Measurements from ENCODE around the gene TLX1. TPM values are rescaled to one million over a fixed set of nuclear protein-coding genes. Genes with fewer than 3 reads are reported as not detected.

The TLX1 gene
- total and polyA plus RNA-seq, 9 of the 15 experiments (the other 6 are each of a cell fraction or from before 2014, with no cell fraction given): 0.03 to 3.3 (median 0.19) TPM; not detected in 1

DNA sequence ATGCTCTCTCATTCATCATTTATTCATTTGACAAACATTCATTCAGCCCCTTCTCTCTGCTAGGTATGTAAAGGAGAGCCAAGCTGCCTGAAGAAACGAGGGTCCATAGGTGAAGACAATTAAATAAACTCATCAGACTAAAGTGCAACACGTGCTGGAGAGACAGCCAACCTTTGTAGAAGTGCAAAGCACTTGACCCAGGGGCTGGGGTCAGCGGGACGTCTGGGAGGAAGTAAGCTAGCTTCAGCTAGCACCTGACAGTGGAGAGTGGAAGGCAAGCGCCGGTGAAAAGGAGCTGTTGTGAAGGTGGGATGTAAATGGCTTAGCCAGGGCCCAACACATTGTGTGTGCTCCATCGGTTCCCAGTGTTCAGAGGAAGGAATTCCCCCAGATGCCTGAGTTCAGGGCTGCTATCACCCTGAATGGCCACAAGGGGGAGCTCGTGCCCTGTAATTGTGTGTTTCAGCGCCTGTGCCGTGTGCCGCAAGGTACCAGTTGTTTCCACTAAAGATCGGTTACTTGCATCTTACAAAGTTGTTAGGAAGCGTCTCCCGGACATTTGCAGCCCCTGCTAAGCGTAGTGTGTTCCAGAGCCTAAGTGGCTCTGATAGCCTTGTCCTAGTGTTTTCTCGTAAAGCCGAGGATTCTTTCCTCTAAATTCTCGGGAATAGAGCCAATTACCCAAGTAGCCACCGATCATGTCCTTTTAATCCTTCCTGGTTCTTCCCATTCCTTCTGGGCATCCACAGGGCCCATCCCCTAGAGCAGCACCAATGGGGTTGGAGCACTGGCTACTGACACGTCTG is 30.6 kb downstream of the TLX1 start (continued):
- TF ChIP-seq STAG1 (CRISPR knock-in tag; IDR thresholded peaks at IDR 0.05; ENCODE audit: borderline replicate concordance) (peak; percentile 34; the same call in 1 of the 2 replicates), PHF21A (IDR thresholded peaks at IDR 0.05; ENCODE audit: borderline replicate concordance, low read depth) (no peak), CHD1 (IDR thresholded peaks at IDR 0.05; ENCODE audit: low read length) (no peak), BHLHE40 (IDR thresholded peaks at IDR 0.05; ENCODE audit: low read length) (no peak), ZNF830 (CRISPR knock-in tag; IDR thresholded peaks at IDR 0.05) (no peak), ZNF165 (CRISPR knock-in tag; IDR thresholded peaks at IDR 0.05; ENCODE audit: borderline replicate concordance) (no peak), SPI1 (IDR thresholded peaks at IDR 0.05; ENCODE audit: borderline replicate concordance, low read depth, low read length) (no peak), KAT2B (IDR thresholded peaks at IDR 0.05; ENCODE audit: low read depth, low read length) (no peak), CTBP1 (IDR thresholded peaks at IDR 0.05; ENCODE audit: borderline replicate concordance) (0 out of 2 replicates have a peak, but pooled peaks have one; percentile 15), ZNF445 (CRISPR knock-in tag; IDR thresholded peaks at IDR 0.05; ENCODE audit: low read depth) (no peak), PATZ1 (CRISPR knock-in tag; IDR thresholded peaks at IDR 0.05; ENCODE audit: borderline replicate concordance) (no peak), DEAF1 (CRISPR knock-in tag; IDR thresholded peaks at IDR 0.05) (peak; percentile 42; the same call in 1 of the 2 replicates), RAD21 (CRISPR knock-in tag; conservative IDR thresholded peaks at IDR 0.05 in 1 of 2, IDR thresholded peaks at IDR 0.05 in 1 of 2) (peak; percentile 69 to 81)
- TF ChIP-seq, protein P1, sequence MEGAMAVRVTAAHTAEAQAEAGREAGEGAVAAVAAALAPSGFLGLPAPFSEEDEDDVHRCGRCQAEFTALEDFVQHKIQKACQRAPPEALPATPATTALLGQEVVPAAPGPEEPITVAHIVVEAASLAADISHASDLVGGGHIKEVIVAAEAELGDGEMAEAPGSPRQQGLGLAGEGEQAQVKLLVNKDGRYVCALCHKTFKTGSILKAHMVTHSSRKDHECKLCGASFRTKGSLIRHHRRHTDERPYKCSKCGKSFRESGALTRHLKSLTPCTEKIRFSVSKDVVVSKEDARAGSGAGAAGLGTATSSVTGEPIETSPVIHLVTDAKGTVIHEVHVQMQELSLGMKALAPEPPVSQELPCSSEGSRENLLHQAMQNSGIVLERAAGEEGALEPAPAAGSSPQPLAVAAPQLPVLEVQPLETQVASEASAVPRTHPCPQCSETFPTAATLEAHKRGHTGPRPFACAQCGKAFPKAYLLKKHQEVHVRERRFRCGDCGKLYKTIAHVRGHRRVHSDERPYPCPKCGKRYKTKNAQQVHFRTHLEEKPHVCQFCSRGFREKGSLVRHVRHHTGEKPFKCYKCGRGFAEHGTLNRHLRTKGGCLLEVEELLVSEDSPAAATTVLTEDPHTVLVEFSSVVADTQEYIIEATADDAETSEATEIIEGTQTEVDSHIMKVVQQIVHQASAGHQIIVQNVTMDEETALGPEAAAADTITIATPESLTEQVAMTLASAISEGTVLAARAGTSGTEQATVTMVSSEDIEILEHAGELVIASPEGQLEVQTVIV (CRISPR knock-in tag; IDR thresholded peaks at IDR 0.05; ENCODE audit: borderline replicate concordance): no peak
- TF ChIP-seq, protein P2, sequence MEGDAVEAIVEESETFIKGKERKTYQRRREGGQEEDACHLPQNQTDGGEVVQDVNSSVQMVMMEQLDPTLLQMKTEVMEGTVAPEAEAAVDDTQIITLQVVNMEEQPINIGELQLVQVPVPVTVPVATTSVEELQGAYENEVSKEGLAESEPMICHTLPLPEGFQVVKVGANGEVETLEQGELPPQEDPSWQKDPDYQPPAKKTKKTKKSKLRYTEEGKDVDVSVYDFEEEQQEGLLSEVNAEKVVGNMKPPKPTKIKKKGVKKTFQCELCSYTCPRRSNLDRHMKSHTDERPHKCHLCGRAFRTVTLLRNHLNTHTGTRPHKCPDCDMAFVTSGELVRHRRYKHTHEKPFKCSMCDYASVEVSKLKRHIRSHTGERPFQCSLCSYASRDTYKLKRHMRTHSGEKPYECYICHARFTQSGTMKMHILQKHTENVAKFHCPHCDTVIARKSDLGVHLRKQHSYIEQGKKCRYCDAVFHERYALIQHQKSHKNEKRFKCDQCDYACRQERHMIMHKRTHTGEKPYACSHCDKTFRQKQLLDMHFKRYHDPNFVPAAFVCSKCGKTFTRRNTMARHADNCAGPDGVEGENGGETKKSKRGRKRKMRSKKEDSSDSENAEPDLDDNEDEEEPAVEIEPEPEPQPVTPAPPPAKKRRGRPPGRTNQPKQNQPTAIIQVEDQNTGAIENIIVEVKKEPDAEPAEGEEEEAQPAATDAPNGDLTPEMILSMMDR (IDR thresholded peaks at IDR 0.05 in 2 of 3, conservative IDR thresholded peaks at IDR 0.05 in 1 of 3; ENCODE audit: insufficient read depth in 2 of 3, low read depth in 1 of 3, low read length in 3 of 3): peak; percentile 80 to 90 (median 86)
- TF ChIP-seq, protein P3, sequence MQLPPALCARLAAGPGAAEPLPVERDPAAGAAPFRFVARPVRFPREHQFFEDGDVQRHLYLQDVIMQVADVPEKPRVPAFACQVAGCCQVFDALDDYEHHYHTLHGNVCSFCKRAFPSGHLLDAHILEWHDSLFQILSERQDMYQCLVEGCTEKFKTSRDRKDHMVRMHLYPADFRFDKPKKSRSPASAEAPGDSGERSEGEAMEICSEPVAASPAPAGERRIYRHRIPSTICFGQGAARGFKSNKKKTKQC (CRISPR knock-in tag; IDR thresholded peaks at IDR 0.05): no peak
